Type B pancreatic cell (in vitro differentiated cells): ENCODE measurements around the gene EPHA3. TPM values are rescaled to one million over a fixed set of nuclear protein-coding genes. Genes with fewer than 3 reads are reported as not detected.

Source experiments
- DNase-seq: peaks from one replicate; pipeline ENCODE4 v3.0.0; 2021; ENCODE audit warnings: mixed read lengths; ENCODE audit not compliant: unreplicated experiment; ENCODE audit errors: extremely low spot score
- H3K27ac Mint-ChIP-seq: 2 replicates; pipeline ENCODE4 v1.8.0; 2021; ENCODE audit warnings: mild to moderate bottlenecking, mixed read lengths
- H3K27me3 Mint-ChIP-seq: 2 replicates; pipeline ENCODE4 v1.8.0; 2021; ENCODE audit warnings: mixed read lengths
- H3K36me3 Mint-ChIP-seq: 2 replicates; pipeline ENCODE4 v1.8.0; 2021; ENCODE audit warnings: mixed read lengths
- H3K4me1 Mint-ChIP-seq: one replicate; pipeline ENCODE4 v1.8.0; 2021; ENCODE audit warnings: mixed read lengths; ENCODE audit not compliant: unreplicated experiment
- H3K4me3 Mint-ChIP-seq: 2 replicates; pipeline ENCODE4 v1.8.0; 2021; ENCODE audit warnings: mild to moderate bottlenecking, mixed read lengths
- H3K9me3 Mint-ChIP-seq: 2 replicates; pipeline ENCODE4 v1.8.0; 2021; ENCODE audit warnings: mixed read lengths
- CTCF ChIP-seq: fragments of 200-600 bp; sonication (generic); conservative IDR thresholded peaks from 2 replicates; pipeline ENCODE4 v1.5.0; 2021; ENCODE audit warnings: antibody characterized with exemption, mild to moderate bottlenecking
- total RNA-seq: library from RNA; stranded (reverse); gene quantifications from 2 replicates; pipeline ENCODE4 v1.2.1, GENCODE V29; 2021; ENCODE audit warnings: low replicate concordance

The EPHA3 gene
- total RNA-seq, 1 donor from 2014 or later, result 30.3 TPM

- Mint-ChIP-seq H3K36me3 (no peaks in the 10 kb centered on the region), H3K4me1 (peaks cover 4% of the 10 kb centered on the region), H3K27me3 (no peaks in the 10 kb centered on the region), H3K4me3 (no peak overlapping the region), H3K9me3 (no peaks in the 10 kb centered on the region), H3K27ac (no peak overlapping the region)
- DNase-seq, result no peak
- no peak for TF ChIP-seq CTCF
These were observed 329.4 kb downstream of the EPHA3 start for GRCh38 chr3:89436846-89437245.

- DNase-seq, result no peak
- Mint-ChIP-seq H3K27me3 (no peaks in the 10 kb centered on the region), H3K9me3 (no peaks in the 10 kb centered on the region), H3K36me3 (no peaks in the 10 kb centered on the region), H3K4me1 (peaks cover 4% of the 10 kb centered on the region), H3K27ac (no peak overlapping the region), H3K4me3 (no peak overlapping the region)
- no peak for TF ChIP-seq CTCF
These were observed 333.0 kb downstream of the EPHA3 start for GRCh38 chr3:89440386-89440785.

GRCh38 chr3:89441141-89441540, 333.7 kb downstream of the EPHA3 start:
- Mint-ChIP-seq H3K4me3 (no peak overlapping the region), H3K9me3 (no peaks in the 10 kb centered on the region), H3K27ac (no peak overlapping the region), H3K4me1 (peaks cover 4% of the 10 kb centered on the region), H3K27me3 (no peaks in the 10 kb centered on the region), H3K36me3 (no peaks in the 10 kb centered on the region)
- no peak for DNase-seq
- TF ChIP-seq CTCF, result no peak

- Mint-ChIP-seq H3K27me3 (no peaks in the 10 kb centered on the region), H3K4me3 (no peak overlapping the region), H3K9me3 (no peaks in the 10 kb centered on the region), H3K4me1 (no peaks in the 10 kb centered on the region), H3K36me3 (no peaks in the 10 kb centered on the region), H3K27ac (no peak overlapping the region)
- TF ChIP-seq CTCF, result no peak
- no peak for DNase-seq
These were observed 339.2 kb downstream of the EPHA3 start for GRCh38 chr3:89446593-89446992.

- H3K27ac Mint-ChIP-seq, result no peak overlapping the region
- DNase-seq, result no peak
- H3K27me3 Mint-ChIP-seq, result no peaks in the 10 kb centered on the region
- no peaks in the 10 kb centered on the region for H3K9me3 Mint-ChIP-seq
- H3K4me3 Mint-ChIP-seq, result no peak overlapping the region
- no peaks in the 10 kb centered on the region for H3K36me3 Mint-ChIP-seq
- H3K4me1 Mint-ChIP-seq, result no peaks in the 10 kb centered on the region
- no peak for TF ChIP-seq CTCF
These were observed 339.8 kb downstream of the EPHA3 start for GRCh38 chr3:89447243-89447642.

- Mint-ChIP-seq H3K9me3 (no peaks in the 10 kb centered on the region), H3K27me3 (no peaks in the 10 kb centered on the region), H3K4me1 (no peaks in the 10 kb centered on the region), H3K27ac (no peak overlapping the region), H3K36me3 (no peaks in the 10 kb centered on the region), H3K4me3 (no peak overlapping the region)
- DNase-seq, result no peak
- no peak for TF ChIP-seq CTCF
These were observed 341.7 kb downstream of the EPHA3 start for GRCh38 chr3:89449086-89449485.
